Thyroid gland (tissue), 4 donors: ENCODE results near the gene DUXA. TPM values are rescaled to one million over a fixed set of nuclear protein-coding genes. Genes with fewer than 3 reads are reported as not detected.
"Not testable (repeated sequence)": the region's sequence is repeated elsewhere in the genome, so short reads cannot be mapped to it uniquely, and the experiment has no call there.

Source experiments
- DNase-seq, 2 donors: peaks; one replicate each; pipeline ENCODE4 v3.0.0-alpha.2; 2019
- H3K27ac ChIP-seq, 3 donors: fragments of 200-600 bp; sonication (generic); 1 replicate in 2 of 3; 2 replicates in 1 of 3; pipeline ENCODE4 v1.5.1; 2016 to 2019; ENCODE audit warnings: mild to moderate bottlenecking in 1 of 3, moderate library complexity in 1 of 3
- H3K27me3 ChIP-seq: fragments of 200-600 bp; sonication (generic); one replicate; pipeline ENCODE4 v1.5.1; 2019
- H3K36me3 ChIP-seq, 2 donors: fragments of 200-600 bp; sonication (generic); one replicate each; pipeline ENCODE4 v1.5.1; 2016 to 2019
- H3K4me1 ChIP-seq, 2 donors: fragments of 200-600 bp; sonication (generic); one replicate each; pipeline ENCODE4 v1.5.1; 2017 to 2019
- H3K4me3 ChIP-seq, 3 donors: fragments of 200-600 bp; sonication (generic); replicated peaks in 1 of 3; 1 replicate in 2 of 3; 2 replicates in 1 of 3; pipeline ENCODE4 v1.5.1; 2016; ENCODE audit warnings: mild to moderate bottlenecking in 1 of 3
- H3K9me3 ChIP-seq: fragments of 200-600 bp; sonication (generic); one replicate; pipeline ENCODE4 v1.5.1; 2017
- POLR2A ChIP-seq, 2 donors: fragments of 450-650 bp; IDR thresholded peaks; one replicate each; pipeline ENCODE4 v1.6.1; 2017; ENCODE audit warnings: antibody characterized with exemption in 2 of 2, mild to moderate bottlenecking in 2 of 2, moderate library complexity in 1 of 2
- WGBS, 2 donors: methylation state at CpG; one replicate each; pipeline ENCODE4 v1.1.5; 2017; 5-methylcytosine and 5-hydroxymethylcytosine counted together
- intact Hi-C: fragments of 100-400 bp; cut with DNase I; formaldehyde crosslinking; loops from one replicate; pipeline ENCODE4 v1.15.1; 2023
- total RNA-seq, 4 donors: library from RNA; depleted of rRNA; stranded (reverse); fragments of >200 nt; gene quantifications; one replicate each; pipeline ENCODE4 v1.2.3, GENCODE V29; 2016
- TF ChIP-seq, protein P1 (sequence below), 6 experiments: fragments of 200-600 bp in 3 of 6; fragments of 450-650 bp in 3 of 6; sonication (generic) in 3 of 6; IDR thresholded peaks; one replicate each; pipeline ENCODE4 v1.5.1; 2016 to 2019; ENCODE audit warnings: antibody characterized with exemption in 6 of 6, mild to moderate bottlenecking in 2 of 6, inconsistent platforms in 1 of 6, moderate library complexity in 1 of 6

DUXA gene
- total RNA-seq, 4 donors from 2014 or later: not detected

DNA sequence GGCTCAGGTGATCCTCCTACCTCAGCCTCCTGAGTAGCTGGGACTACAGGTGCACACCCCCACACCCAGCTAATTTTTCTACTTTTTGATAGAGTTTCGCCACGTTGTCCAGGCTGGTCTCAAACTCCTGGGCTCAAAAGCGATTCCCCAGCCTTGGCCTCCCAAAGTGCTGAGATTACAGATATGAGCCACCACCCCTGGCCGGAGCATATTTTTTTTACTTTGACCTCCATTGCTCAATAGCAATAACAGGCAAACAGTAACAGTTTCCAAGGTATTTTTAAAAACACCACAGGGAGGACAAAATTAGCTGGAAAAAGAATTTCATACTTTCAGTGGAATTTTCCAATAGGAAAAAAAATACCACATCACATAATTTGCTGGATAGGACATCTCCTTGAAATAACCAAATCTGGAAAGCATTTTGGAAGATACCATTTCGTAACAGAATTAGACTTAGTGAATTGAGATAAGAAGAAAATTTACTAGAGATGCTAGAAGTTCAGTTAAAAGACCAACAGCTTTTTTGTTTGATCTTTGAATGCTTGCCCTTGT is 5.2 kb downstream of the DUXA start:
- 73 to 75% methylated on average over 5 of the region's 5 CpGs for WGBS, 2 donors
- intact Hi-C loops: no loop called here

DNA sequence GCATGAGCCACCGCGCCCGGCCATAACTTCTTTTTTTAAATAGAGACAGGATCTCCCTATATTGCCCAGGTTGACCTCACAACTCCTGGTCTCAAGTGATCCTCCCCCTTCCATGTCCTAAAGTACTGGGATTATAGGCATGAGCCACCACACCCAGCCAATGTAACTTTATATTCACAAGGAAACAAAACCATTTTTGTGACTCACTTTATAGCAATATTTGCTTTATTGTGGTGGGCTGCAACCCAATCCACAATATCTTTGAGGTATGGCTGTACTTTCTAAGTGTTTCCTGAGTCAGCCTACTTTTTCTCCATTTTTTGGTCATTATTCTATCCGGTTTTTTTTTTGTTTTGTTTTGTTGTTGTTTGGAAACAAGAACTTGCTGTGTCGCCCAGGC is 14.4 kb downstream of the DUXA start:
- TF ChIP-seq POLR2A (IDR thresholded peaks at IDR 0.05): no peak
- Histone ChIP-seq H3K4me1 (no peaks in the 10 kb centered on the region), H3K4me3 (no peak overlapping the region), H3K9me3 (no peaks in the 10 kb centered on the region), H3K36me3 (no peaks in the 10 kb centered on the region), H3K27ac (no peak overlapping the region), H3K27me3 (no peaks in the 10 kb centered on the region)
- intact Hi-C loops: no loop called here
- no peak for DNase-seq
- 80 to 85% methylated on average over 5 of the region's 5 CpGs for WGBS, 2 donors

More for the DNA sequence above, 5.2 kb downstream of the DUXA start:
- no peaks in the 10 kb centered on the region for H3K27me3 ChIP-seq
- no peak overlapping the region for H3K27ac ChIP-seq
- no peak overlapping the region for H3K4me3 ChIP-seq
- H3K9me3 ChIP-seq: no peaks in the 10 kb centered on the region
- no peaks in the 10 kb centered on the region for H3K36me3 ChIP-seq
- TF ChIP-seq, protein P1, sequence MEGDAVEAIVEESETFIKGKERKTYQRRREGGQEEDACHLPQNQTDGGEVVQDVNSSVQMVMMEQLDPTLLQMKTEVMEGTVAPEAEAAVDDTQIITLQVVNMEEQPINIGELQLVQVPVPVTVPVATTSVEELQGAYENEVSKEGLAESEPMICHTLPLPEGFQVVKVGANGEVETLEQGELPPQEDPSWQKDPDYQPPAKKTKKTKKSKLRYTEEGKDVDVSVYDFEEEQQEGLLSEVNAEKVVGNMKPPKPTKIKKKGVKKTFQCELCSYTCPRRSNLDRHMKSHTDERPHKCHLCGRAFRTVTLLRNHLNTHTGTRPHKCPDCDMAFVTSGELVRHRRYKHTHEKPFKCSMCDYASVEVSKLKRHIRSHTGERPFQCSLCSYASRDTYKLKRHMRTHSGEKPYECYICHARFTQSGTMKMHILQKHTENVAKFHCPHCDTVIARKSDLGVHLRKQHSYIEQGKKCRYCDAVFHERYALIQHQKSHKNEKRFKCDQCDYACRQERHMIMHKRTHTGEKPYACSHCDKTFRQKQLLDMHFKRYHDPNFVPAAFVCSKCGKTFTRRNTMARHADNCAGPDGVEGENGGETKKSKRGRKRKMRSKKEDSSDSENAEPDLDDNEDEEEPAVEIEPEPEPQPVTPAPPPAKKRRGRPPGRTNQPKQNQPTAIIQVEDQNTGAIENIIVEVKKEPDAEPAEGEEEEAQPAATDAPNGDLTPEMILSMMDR (IDR thresholded peaks at IDR 0.05): no peak
- no peak for TF ChIP-seq POLR2A (IDR thresholded peaks at IDR 0.05)
- no peaks in the 10 kb centered on the region for H3K4me1 ChIP-seq
- DNase-seq: no peak

DNA sequence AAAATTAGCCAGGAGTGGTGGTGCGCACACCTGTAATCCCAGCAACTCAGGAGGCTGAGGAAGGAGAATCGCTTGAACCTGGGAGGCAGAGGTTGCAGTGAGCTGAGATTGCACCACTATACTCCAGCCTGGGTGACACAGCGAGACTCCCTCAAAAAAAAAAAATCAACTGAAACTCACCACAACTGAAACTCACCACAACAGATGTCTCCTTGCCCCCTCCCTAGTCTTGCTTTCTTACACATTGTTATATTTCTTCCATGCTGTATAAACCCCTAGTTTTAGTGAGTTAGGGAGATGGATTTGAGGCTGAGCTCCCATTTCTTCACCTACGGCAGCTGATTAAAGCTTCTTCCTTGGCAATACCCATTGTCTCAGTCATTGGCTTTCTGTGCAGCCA is 25.6 kb downstream of the DUXA start:
- DNase-seq: no peak
- no peak overlapping the region for H3K27ac ChIP-seq
- 87 to 93% methylated on average over 4 of the region's 4 CpGs for WGBS, 2 donors
- intact Hi-C loops: no loop called here
- no peaks in the 10 kb centered on the region for H3K36me3 ChIP-seq
- H3K4me1 ChIP-seq: no peaks in the 10 kb centered on the region
- TF ChIP-seq POLR2A (IDR thresholded peaks at IDR 0.05): no peak
- TF ChIP-seq, protein P1 (IDR thresholded peaks at IDR 0.05): no peak
- no peaks in the 10 kb centered on the region for H3K9me3 ChIP-seq
- H3K4me3 ChIP-seq: no peak overlapping the region
- H3K27me3 ChIP-seq: no peaks in the 10 kb centered on the region

DNA sequence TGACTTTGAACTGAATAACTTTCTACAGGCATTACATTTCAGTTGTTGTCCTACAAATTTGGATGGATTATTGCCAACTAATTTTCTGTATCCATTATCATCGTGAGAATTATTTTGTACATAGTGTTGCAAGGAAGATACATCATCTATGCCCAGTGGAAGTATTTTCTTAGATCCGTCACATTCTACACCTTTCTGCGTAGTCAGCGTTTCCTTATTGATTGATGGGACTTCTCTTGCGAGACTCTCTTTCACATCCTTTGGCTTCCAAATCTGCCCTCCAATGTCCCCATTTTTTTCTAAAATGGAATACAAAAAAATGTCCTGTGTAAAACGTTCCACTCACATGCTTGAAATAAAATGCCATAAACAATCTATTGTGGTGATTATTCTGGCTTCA is 31.5 kb downstream of the DUXA start:
- 77 to 82% methylated on average over 6 of the region's 6 CpGs for WGBS, 2 donors
- intact Hi-C loops: no loop called here
- Histone ChIP-seq H3K4me1 (no peaks in the 10 kb centered on the region), H3K9me3 (no peaks in the 10 kb centered on the region), H3K27ac (no peak overlapping the region), H3K4me3 (no peak overlapping the region), H3K27me3 (no peaks in the 10 kb centered on the region), H3K36me3 (no peaks in the 10 kb centered on the region)
- DNase-seq: no peak
- TF ChIP-seq POLR2A (IDR thresholded peaks at IDR 0.05): no peak
- TF ChIP-seq, protein P1 (IDR thresholded peaks at IDR 0.05): no peak

DNA sequence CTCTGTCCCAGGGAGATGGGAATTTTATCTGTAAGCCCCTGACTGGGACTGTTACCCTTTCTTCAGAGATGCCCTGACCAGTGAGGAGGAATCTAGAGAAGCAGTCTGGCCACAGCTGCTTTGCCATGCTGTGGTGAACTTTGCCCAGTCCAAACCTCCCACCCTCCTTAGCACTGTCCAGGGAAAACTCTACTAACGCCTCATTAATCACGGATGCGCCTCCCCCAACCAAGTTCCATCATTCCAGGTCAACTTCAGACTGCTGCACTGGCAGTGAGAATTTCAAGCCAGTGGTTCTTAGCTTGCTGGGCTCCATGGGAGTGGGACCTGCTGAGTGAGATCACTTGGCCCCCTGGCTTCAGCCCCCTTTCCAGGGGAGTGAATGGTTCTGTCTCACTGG is 39.9 kb downstream of the DUXA start:
- WGBS, 2 donors: 39 to 83% methylated on average over 3 of the region's 3 CpGs
- DNase-seq, H3K27ac ChIP-seq, H3K9me3 ChIP-seq, H3K27me3 ChIP-seq, H3K4me3 ChIP-seq, H3K36me3 ChIP-seq, intact Hi-C loops, H3K4me1 ChIP-seq: not testable (repeated sequence)

DNA sequence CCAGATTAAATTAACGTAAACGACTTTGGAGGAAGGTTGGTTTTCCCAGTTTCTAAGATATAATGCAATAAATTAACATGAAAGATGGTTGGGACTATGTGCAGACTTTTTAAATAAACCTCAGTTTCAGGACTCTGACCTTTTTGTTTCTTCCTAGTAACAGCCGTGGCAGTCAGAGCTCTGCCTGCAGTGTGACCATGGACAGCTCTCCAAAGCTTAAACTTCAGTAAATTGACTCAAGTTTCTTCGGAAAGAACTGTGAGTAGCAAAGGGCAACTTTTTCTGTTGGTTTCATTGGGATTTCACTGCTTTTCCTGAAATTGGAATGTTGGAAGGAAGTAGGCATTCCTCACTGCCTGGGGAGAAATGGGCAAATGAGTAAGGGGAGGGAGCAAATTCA is 43.4 kb downstream of the DUXA start:
- Histone ChIP-seq H3K36me3 (no peaks in the 10 kb centered on the region), H3K9me3 (no peaks in the 10 kb centered on the region), H3K27ac (no peak overlapping the region), H3K27me3 (no peaks in the 10 kb centered on the region), H3K4me1 (no peaks in the 10 kb centered on the region), H3K4me3 (no peak overlapping the region)
- WGBS, 2 donors: 30% methylated on average over 4 of the region's 4 CpGs
- intact Hi-C loops: no loop called here
- no peak for DNase-seq
- TF ChIP-seq, protein P1 (IDR thresholded peaks at IDR 0.05): no peak
- no peak for TF ChIP-seq POLR2A (IDR thresholded peaks at IDR 0.05)
